GM12878 (cell line): ENCODE measurements around the gene MAGIX. TPM values are rescaled to one million over a fixed set of nuclear protein-coding genes. Genes with fewer than 3 reads are reported as not detected.
A peak's percentile ranks its signal among the peaks of the same experiment; 100 is the strongest.

Experiments
- ATAC-seq: fragments of 200-7000 bp; cut with Tn5 transposase; 3 replicates; pipeline ENCODE4 v1.9.1; 2020; ENCODE audit warnings: mild to moderate bottlenecking, moderate library complexity
- BruUV-seq: library from RNA; stranded (reverse); fragments of 400-500 nt; replicated peaks from 2 replicates; lab custom pipeline; 2021; lab: Mats Ljungman, UMichigan
- CTCF ChIA-PET: fragments of 300-600 bp; sonication (Branson Sonifier 250); formaldehyde crosslinking; extraction: SDS; loops from one replicate; lab custom pipeline; 2021; ENCODE audit warnings: inconsistent platforms; lab: Yijun Ruan, JAX
- POLR2A ChIA-PET: fragments of 350-600 bp; formaldehyde crosslinking; extraction: SDS; loops from one replicate; lab custom pipeline; 2021; ENCODE audit warnings: inconsistent platforms; lab: Charles Lee
- RAD21 ChIA-PET: fragments of 300-600 bp; sonication (Branson Sonifier 250); formaldehyde crosslinking; loops from one replicate; lab custom pipeline; 2023; ENCODE audit warnings: antibody characterized with exemption; ENCODE audit not compliant: unreplicated experiment; lab: Charles Lee
- SMC1A ChIA-PET: fragments of 300-600 bp; sonication (Branson Sonifier 250); formaldehyde crosslinking; loops from one replicate; lab custom pipeline; 2023; ENCODE audit not compliant: unreplicated experiment, uncharacterized antibody; lab: Charles Lee
- DNase-seq: peaks from one replicate; pipeline ENCODE4 v3.0.0-alpha.2; 2011; ENCODE audit warnings: low read depth, low spot score
- FAIRE-seq: peaks from 3 replicates; lab custom pipeline; 2011; peaks lifted over from hg19 to GRCh38; lab: Jason Lieb, UNC
- H2AFZ ChIP-seq: 2 replicates; pipeline ENCODE4 v1.6.0; 2011; ENCODE audit warnings: low read depth, low read length, control low read depth; ENCODE audit not compliant: control insufficient read depth
- H3K27ac ChIP-seq: 2 replicates; pipeline ENCODE4 v1.5.1; 2011; ENCODE audit warnings: control low read depth; ENCODE audit not compliant: control insufficient read depth, insufficient read depth
- H3K27me3 ChIP-seq, 2 experiments: replicated peaks in 1 of 2; 2 replicates each; pipeline versions ENCODE4 v1.6.0 to v1.6.1; 2011; ENCODE audit warnings: low read length in 1 of 2; ENCODE audit not compliant: control insufficient read depth in 2 of 2, insufficient read depth in 2 of 2
- H3K36me3 ChIP-seq, 2 experiments: 2 replicates each; pipeline ENCODE4 v1.5.1; 2011; ENCODE audit warnings: low read length in 1 of 2; ENCODE audit not compliant: control insufficient read depth in 2 of 2, insufficient read depth in 2 of 2
- H3K4me1 ChIP-seq: 2 replicates; pipeline ENCODE4 v1.6.1; 2011; ENCODE audit warnings: mild to moderate bottlenecking, low read length, moderate library complexity, mixed read lengths; ENCODE audit not compliant: control insufficient read depth, insufficient read depth
- H3K4me2 ChIP-seq: 2 replicates; pipeline ENCODE4 v1.6.0; 2011; ENCODE audit warnings: control low read depth; ENCODE audit not compliant: control insufficient read depth, insufficient read depth
- H3K4me3 ChIP-seq: fragments of 200-600 bp; sonication (generic); 2 replicates; pipeline ENCODE4 v1.5.1; 2016
- H3K79me2 ChIP-seq: 2 replicates; pipeline ENCODE4 v1.6.0; 2011; ENCODE audit warnings: low read length; ENCODE audit not compliant: control insufficient read depth, insufficient read depth
- H3K9ac ChIP-seq: 2 replicates; pipeline ENCODE4 v1.8.0; 2011; ENCODE audit warnings: low read length, control low read depth, mixed read lengths; ENCODE audit not compliant: control insufficient read depth, insufficient read depth
- H3K9me3 ChIP-seq: replicated peaks from 3 replicates; pipeline ENCODE4 v1.5.1; 2011; ENCODE audit warnings: mild to moderate bottlenecking, low read length; ENCODE audit not compliant: control insufficient read depth, insufficient read depth
- H4K20me1 ChIP-seq: 2 replicates; pipeline ENCODE4 v1.6.0; 2011; ENCODE audit not compliant: control insufficient read depth, insufficient read depth
- BACH1 ChIP-seq: fragments of 450-650 bp; IDR thresholded peaks from 2 replicates; pipeline ENCODE4 v1.6.1; 2017; ENCODE audit warnings: mild to moderate bottlenecking, borderline replicate concordance
- DPF2 ChIP-seq: fragments of 450-650 bp; IDR thresholded peaks from 2 replicates; pipeline ENCODE4 v1.6.1; 2017; ENCODE audit warnings: mild to moderate bottlenecking
- EZH2 ChIP-seq: IDR thresholded peaks from 2 replicates; pipeline ENCODE4 v1.6.1; 2012; ENCODE audit warnings: low read depth, mild to moderate bottlenecking, control low read depth, inconsistent platforms, low read length, borderline replicate concordance; ENCODE audit not compliant: control insufficient read depth
- JUND ChIP-seq: IDR thresholded peaks from 2 replicates; pipeline ENCODE4 v1.6.1; 2012; ENCODE audit warnings: low read depth, mild to moderate bottlenecking, low read length, improper control_type of control experiment, moderate library complexity
- MTA2 ChIP-seq: fragments of 450-650 bp; IDR thresholded peaks from 2 replicates; pipeline ENCODE4 v1.6.1; 2016; ENCODE audit warnings: low read depth, mild to moderate bottlenecking, moderate library complexity
- NFIC ChIP-seq: IDR thresholded peaks from 2 replicates; pipeline ENCODE4 v1.6.1; 2012; ENCODE audit warnings: low read depth, mild to moderate bottlenecking, inconsistent platforms, low read length, moderate library complexity
- NR2C1 ChIP-seq: fragments of 450-650 bp; IDR thresholded peaks from 2 replicates; pipeline ENCODE4 v1.6.1; 2017; ENCODE audit warnings: antibody characterized with exemption, mild to moderate bottlenecking, moderate library complexity
- RELA ChIP-seq: fragments of 450-650 bp; IDR thresholded peaks from 2 replicates; pipeline ENCODE4 v1.8.0; 2014; ENCODE audit warnings: borderline replicate concordance; ENCODE audit not compliant: partially characterized antibody
- STAT3 ChIP-seq: IDR thresholded peaks from 2 replicates; pipeline ENCODE4 v1.6.1; 2011; ENCODE audit warnings: low read depth, low read length, improper control_type of control experiment
- TAF1 ChIP-seq: IDR thresholded peaks from 2 replicates; pipeline ENCODE4 v1.6.1; 2011; ENCODE audit warnings: mild to moderate bottlenecking, low read depth, low read length, borderline replicate concordance
- ZNF274 ChIP-seq: IDR thresholded peaks from one replicate; pipeline ENCODE4 v1.8.0; 2011; ENCODE audit not compliant: insufficient read length, insufficient read depth
- WGBS: methylation state at CpG from one replicate; pipeline ENCODE4 v1.1.6; 2016; ENCODE audit warnings: low lambda C conversion rate; ENCODE audit not compliant: insufficient replicate concordance, insufficient coverage; ENCODE audit errors: missing lambda C conversion rate; 5-methylcytosine and 5-hydroxymethylcytosine counted together
- in situ Hi-C: fragments of 300-500 bp; cut with MboI; formaldehyde crosslinking; loops from 9 replicates; pipeline ENCODE4 v1.14.3; 2018; ENCODE audit warnings: mixed read lengths
- intact Hi-C: fragments of 100-400 bp; cut with micrococcal nuclease; formaldehyde crosslinking; loops from one replicate; pipeline ENCODE4 v1.14.2; 2022; ENCODE audit not compliant: unreplicated experiment
- polyA plus RNA-seq, 11 experiments: library from polyadenylated mRNA; depleted of rRNA in 4 of 11; unstranded in 6 of 11; stranded (reverse) in 5 of 11; fragments of >200 nt; fragmentation: Nextera tagmentation in 4 of 11; fragmentation: Illumina TruSeq in 1 of 11; extraction: Ambion mirVana in 4 of 11; extraction: Trizol in 1 of 11; gene quantifications; 1 replicate in 1 of 11; 2 replicates in 10 of 11; pipeline versions ENCODE4 v1.2.1 to v1.2.3, GENCODE V29; 2011 to 2016; ENCODE audit warnings: inconsistent platforms in 2 of 11, missing spikeins in 2 of 11, low read depth in 1 of 11
- total RNA-seq, 4 experiments: library from RNA; depleted of rRNA in 3 of 4; stranded (reverse); fragments of >200 nt in 3 of 4; fragmentation: Illumina TruSeq in 1 of 4; extraction: Trizol in 1 of 4; gene quantifications; 2 replicates each; pipeline versions ENCODE4 v1.2.1 to v1.2.3, GENCODE V29; 2013 to 2021
- TF ChIP-seq, protein P1 (sequence below): fragments of 450-650 bp; IDR thresholded peaks from 2 replicates; pipeline ENCODE4 v1.6.1; 2017; ENCODE audit warnings: mild to moderate bottlenecking, moderate library complexity
- TF ChIP-seq, protein P2 (sequence below): fragments of 450-650 bp; IDR thresholded peaks from 2 replicates; pipeline ENCODE4 v1.6.1; 2016; ENCODE audit warnings: mild to moderate bottlenecking
- TF ChIP-seq, protein P3 (sequence below): IDR thresholded peaks from 2 replicates; pipeline ENCODE4 v1.6.1; 2011; ENCODE audit warnings: borderline replicate concordance, low read depth, mild to moderate bottlenecking, moderate library complexity, mixed read lengths, low read length; ENCODE audit not compliant: insufficient read depth; ENCODE audit errors: extremely low read length
- TF ChIP-seq, protein P4 (sequence below): fragments of 450-650 bp; IDR thresholded peaks from 2 replicates; pipeline ENCODE4 v1.6.1; 2017; ENCODE audit warnings: borderline replicate concordance

Gene MAGIX
- total and polyA plus RNA-seq, 10 of the 15 experiments (the other 5 are each of a cell fraction or from before 2014, with no cell fraction given) = 0.03 to 2.5 (median 0.82) TPM

DNA sequence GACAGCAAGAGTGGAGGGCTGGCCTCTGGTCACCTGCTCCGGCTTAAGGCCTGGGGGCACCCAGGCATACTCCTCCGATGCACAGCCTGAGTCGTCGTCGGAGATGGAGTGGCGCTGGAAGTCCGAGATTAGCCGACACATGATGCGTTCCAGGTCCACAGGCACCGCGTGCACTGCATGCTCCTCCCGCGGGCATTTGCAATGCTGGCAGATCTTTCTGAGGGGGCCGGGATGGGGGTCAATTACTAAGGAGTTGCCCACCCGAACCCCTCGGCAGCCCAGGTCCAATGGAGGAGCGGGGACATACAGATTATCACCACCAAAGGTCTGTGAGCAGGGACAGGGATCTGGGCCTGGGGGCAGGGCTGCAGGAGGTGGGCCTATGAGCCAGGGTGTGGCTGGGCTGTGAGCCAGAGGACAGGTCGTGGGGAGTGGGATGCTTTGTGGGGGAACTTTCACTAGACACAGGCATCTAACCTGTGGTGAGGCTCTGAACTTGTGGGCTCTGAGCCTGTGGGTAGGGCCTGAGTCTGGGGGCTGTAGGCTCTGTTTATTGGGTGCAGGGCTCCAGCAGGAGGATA, 21.2 kb downstream of the MAGIX start:
- Histone ChIP-seq H3K9me3 (no peaks in the 10 kb centered on the region; the same call in 2 of the 3 replicates), H3K36me3 (peaks cover 0 to 3% of the 10 kb centered on the region in 2 experiments; a peak in 2 of 4 replicates), H3K4me1 (no peaks in the 10 kb centered on the region; the same call in 1 of the 2 replicates), H3K27me3 (no peaks in the 10 kb centered on the region), H3K27ac (no peak overlapping the region), H3K4me2 (no peak overlapping the region), H3K4me3 (0 out of 2 replicates have a peak overlapping the region, but pooled peaks have one; percentile 80), H4K20me1 (no peaks in the 10 kb centered on the region), H3K79me2 (peaks cover 5% of the 10 kb centered on the region), H3K9ac (no peak overlapping the region), H2AFZ (no peak overlapping the region)
- in situ Hi-C loops = loop anchor here (10.0 kb wide), 1 partner anchor 379 kb away; the partner anchor contains the start of gene HDAC6
- no peak for DNase-seq
- WGBS = 84% methylated on average over 18 of the region's 18 CpGs
- RAD21 ChIA-PET = interaction anchor here (1.2 to 2.1 kb wide), 4 partner anchors 12 to 85 kb away, joined by 3 to 10 read pairs (median 4); partner anchors contain the start of gene PLP2
- CTCF ChIA-PET = interaction anchor here (0.9 to 2.5 kb wide), 5 partner anchors 9 to 30 kb away, joined by 3 to 15 read pairs (median 3); no protein-coding TSS in a partner anchor
- no TSS peak for BruUV-seq
- no peak for ATAC-seq
- FAIRE-seq = no peak
- intact Hi-C loops = no loop called here
- SMC1A ChIA-PET = interaction anchor here (0.9 to 2.1 kb wide), 2 partner anchors 17 to 19 kb away, joined by 3 to 5 read pairs; no protein-coding TSS in a partner anchor
- POLR2A ChIA-PET = interaction anchor here (0.5 to 3.0 kb wide), 5 partner anchors 13 to 103 kb away, joined by 3 to 21 read pairs (median 4); partner anchors contain the start of gene PLP2
- TF ChIP-seq, protein P1, sequence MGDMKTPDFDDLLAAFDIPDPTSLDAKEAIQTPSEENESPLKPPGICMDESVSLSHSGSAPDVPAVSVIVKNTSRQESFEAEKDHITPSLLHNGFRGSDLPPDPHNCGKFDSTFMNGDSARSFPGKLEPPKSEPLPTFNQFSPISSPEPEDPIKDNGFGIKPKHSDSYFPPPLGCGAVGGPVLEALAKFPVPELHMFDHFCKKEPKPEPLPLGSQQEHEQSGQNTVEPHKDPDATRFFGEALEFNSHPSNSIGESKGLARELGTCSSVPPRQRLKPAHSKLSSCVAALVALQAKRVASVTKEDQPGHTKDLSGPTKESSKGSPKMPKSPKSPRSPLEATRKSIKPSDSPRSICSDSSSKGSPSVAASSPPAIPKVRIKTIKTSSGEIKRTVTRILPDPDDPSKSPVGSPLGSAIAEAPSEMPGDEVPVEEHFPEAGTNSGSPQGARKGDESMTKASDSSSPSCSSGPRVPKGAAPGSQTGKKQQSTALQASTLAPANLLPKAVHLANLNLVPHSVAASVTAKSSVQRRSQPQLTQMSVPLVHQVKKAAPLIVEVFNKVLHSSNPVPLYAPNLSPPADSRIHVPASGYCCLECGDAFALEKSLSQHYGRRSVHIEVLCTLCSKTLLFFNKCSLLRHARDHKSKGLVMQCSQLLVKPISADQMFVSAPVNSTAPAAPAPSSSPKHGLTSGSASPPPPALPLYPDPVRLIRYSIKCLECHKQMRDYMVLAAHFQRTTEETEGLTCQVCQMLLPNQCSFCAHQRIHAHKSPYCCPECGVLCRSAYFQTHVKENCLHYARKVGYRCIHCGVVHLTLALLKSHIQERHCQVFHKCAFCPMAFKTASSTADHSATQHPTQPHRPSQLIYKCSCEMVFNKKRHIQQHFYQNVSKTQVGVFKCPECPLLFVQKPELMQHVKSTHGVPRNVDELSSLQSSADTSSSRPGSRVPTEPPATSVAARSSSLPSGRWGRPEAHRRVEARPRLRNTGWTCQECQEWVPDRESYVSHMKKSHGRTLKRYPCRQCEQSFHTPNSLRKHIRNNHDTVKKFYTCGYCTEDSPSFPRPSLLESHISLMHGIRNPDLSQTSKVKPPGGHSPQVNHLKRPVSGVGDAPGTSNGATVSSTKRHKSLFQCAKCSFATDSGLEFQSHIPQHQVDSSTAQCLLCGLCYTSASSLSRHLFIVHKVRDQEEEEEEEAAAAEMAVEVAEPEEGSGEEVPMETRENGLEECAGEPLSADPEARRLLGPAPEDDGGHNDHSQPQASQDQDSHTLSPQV = no peak
- TF ChIP-seq JUND = no peak
- TF ChIP-seq MTA2 = no peak
- TF ChIP-seq NR2C1 = no peak
- TF ChIP-seq EZH2 = no peak
- TF ChIP-seq STAT3 = no peak
- TF ChIP-seq, protein P2, sequence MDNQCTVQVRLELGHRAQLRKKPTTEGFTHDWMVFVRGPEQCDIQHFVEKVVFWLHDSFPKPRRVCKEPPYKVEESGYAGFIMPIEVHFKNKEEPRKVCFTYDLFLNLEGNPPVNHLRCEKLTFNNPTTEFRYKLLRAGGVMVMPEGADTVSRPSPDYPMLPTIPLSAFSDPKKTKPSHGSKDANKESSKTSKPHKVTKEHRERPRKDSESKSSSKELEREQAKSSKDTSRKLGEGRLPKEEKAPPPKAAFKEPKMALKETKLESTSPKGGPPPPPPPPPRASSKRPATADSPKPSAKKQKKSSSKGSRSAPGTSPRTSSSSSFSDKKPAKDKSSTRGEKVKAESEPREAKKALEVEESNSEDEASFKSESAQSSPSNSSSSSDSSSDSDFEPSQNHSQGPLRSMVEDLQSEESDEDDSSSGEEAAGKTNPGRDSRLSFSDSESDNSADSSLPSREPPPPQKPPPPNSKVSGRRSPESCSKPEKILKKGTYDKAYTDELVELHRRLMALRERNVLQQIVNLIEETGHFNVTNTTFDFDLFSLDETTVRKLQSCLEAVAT = no peak
- TF ChIP-seq, protein P3, sequence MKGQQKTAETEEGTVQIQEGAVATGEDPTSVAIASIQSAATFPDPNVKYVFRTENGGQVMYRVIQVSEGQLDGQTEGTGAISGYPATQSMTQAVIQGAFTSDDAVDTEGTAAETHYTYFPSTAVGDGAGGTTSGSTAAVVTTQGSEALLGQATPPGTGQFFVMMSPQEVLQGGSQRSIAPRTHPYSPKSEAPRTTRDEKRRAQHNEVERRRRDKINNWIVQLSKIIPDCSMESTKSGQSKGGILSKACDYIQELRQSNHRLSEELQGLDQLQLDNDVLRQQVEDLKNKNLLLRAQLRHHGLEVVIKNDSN = no peak
- no peak for TF ChIP-seq TAF1
- TF ChIP-seq, protein P4, sequence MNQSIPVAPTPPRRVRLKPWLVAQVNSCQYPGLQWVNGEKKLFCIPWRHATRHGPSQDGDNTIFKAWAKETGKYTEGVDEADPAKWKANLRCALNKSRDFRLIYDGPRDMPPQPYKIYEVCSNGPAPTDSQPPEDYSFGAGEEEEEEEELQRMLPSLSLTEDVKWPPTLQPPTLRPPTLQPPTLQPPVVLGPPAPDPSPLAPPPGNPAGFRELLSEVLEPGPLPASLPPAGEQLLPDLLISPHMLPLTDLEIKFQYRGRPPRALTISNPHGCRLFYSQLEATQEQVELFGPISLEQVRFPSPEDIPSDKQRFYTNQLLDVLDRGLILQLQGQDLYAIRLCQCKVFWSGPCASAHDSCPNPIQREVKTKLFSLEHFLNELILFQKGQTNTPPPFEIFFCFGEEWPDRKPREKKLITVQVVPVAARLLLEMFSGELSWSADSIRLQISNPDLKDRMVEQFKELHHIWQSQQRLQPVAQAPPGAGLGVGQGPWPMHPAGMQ = no peak
- no peak for TF ChIP-seq RELA
- no peak for TF ChIP-seq NFIC
- TF ChIP-seq ZNF274 = no peak
- no peak for TF ChIP-seq DPF2
- TF ChIP-seq BACH1 = no peak
